GM10847 (cell line): ENCODE measurements around the gene NUDT4B.
"Not testable (repeated sequence)": the region's sequence is repeated elsewhere in the genome, so short reads cannot be mapped to it uniquely, and the experiment has no call there.

ENCODE experiments used
- POLR2A ChIP-seq: IDR thresholded peaks from 2 replicates; pipeline ENCODE4 v1.6.1; 2011; ENCODE audit not compliant: insufficient read length; ENCODE audit errors: extremely low read depth

Gene NUDT4B

DNA sequence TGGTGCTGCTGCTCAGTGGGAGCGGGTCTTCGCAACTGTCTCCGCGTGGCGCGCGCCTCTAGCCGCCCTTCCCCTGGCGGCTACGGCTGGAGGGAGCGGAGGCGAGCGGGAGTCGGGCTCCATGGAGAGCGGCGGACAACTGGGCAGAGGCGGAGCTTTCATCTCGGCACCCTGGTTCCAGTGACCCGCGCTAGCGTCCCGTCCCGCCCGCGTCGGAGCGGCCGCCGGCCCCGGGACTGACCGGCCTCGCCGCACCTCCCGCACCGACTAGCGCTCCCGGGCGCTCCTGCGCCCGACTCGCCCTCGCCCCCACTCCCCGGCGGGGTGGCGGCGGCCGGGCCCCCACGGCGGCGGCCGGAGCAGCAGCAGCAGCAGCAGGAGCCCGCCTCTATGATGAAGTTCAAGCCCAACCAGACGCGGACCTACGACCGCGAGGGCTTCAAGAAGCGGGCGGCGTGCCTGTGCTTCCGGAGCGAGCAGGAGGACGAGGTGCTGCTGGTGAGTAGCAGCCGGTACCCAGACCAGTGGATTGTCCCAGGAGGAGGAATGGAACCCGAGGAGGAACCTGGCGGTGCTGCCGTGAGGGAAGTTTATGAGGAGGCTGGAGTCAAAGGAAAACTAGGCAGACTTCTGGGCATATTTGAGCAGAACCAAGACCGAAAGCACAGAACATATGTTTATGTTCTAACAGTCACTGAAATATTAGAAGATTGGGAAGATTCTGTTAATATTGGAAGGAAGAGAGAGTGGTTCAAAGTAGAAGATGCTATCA, at the start of gene NUDT4B:
TSS of gene NUDT4B (plus strand) at position 212 of the 772 bp plus-strand sequence. CDS start at position 391, 179 bp downstream.
- not testable (repeated sequence) for TF ChIP-seq POLR2A
